Erythroblast (primary cell): ENCODE measurements around the gene ZNF219.

Experiments
- GATA1 ChIP-seq: IDR thresholded peaks from 2 replicates; pipeline ENCODE4 v1.6.1; 2011; ENCODE audit warnings: low read depth, mild to moderate bottlenecking, control low read depth, low read length, moderate library complexity
- POLR2A ChIP-seq: IDR thresholded peaks from 2 replicates; pipeline ENCODE4 v1.6.1; 2011; ENCODE audit warnings: mild to moderate bottlenecking, low read length

GRCh38 chr14:21118933-21119332 is 20.5 kb upstream of the ZNF219 start:
- TF ChIP-seq POLR2A (no peak), GATA1 (no peak)
